GM12892 (cell line): ENCODE data around the gene NDUFA7.

Source experiments
- POLR2A ChIP-seq: IDR thresholded peaks from 2 replicates; pipeline ENCODE4 v1.6.1; 2011; ENCODE audit warnings: low read depth, low read length, control low read depth
- POLR2AphosphoS5 ChIP-seq: IDR thresholded peaks from 2 replicates; pipeline ENCODE4 v1.6.1; 2011; ENCODE audit warnings: low read depth, low read length, control low read depth
- TAF1 ChIP-seq: IDR thresholded peaks from 2 replicates; pipeline ENCODE4 v1.6.1; 2011; ENCODE audit warnings: low read depth, mild to moderate bottlenecking, control low read depth, low read length, borderline replicate concordance

DNA sequence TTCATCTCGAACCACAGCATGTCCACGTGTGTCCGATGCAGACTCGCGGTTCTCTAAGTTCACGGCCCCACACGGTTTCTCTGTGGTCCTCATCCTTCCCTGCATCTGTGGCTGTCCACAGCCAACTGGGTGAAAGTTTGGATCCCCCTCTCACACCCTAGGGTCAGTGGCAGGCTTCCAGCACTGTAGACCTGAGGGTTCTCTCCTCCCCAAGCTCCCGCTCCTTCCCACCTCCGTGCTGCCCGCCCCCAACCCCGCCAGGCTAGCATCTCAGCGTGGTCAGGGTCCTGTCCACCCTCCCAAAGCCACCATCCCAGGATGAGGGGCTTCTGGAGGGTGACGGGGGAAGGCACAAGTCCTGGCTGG is 45.8 kb upstream of the NDUFA7 start:
- TF ChIP-seq POLR2A: no peak
- no peak for TF ChIP-seq POLR2AphosphoS5
- no peak for TF ChIP-seq TAF1
